Lower leg skin (tissue), 4 donors: Measurements from ENCODE around the gene AFF2. TPM values are rescaled to one million over a fixed set of nuclear protein-coding genes. Genes with fewer than 3 reads are reported as not detected.

Experiments
- DNase-seq, 2 donors: peaks; one replicate each; pipeline ENCODE4 v3.0.0-alpha.2; 2019; ENCODE audit warnings: low spot score in 2 of 2
- H3K4me3 ChIP-seq: fragments of 200-600 bp; sonication (generic); 2 replicates; pipeline ENCODE4 v1.5.1; 2017; ENCODE audit warnings: mild to moderate bottlenecking, low read depth; ENCODE audit not compliant: poor library complexity, severe bottlenecking
- CTCF ChIP-seq, 3 donors: fragments of 450-650 bp; IDR thresholded peaks; one replicate each; pipeline ENCODE4 v1.5.1; 2016; ENCODE audit warnings: antibody characterized with exemption in 3 of 3, mild to moderate bottlenecking in 3 of 3, moderate library complexity in 2 of 3
- POLR2A ChIP-seq, 2 donors: fragments of 450-650 bp; IDR thresholded peaks; one replicate each; pipeline ENCODE4 v1.6.1; 2016 to 2017; ENCODE audit warnings: antibody characterized with exemption in 2 of 2, mild to moderate bottlenecking in 1 of 2, moderate library complexity in 1 of 2
- WGBS, 2 donors: methylation state at CpG; one replicate each; pipeline ENCODE4 v1.1.5; 2018; 5-methylcytosine and 5-hydroxymethylcytosine counted together
- intact Hi-C: fragments of 100-400 bp; cut with DNase I; formaldehyde crosslinking; loops from one replicate; pipeline ENCODE4 v1.15.0; 2023; ENCODE audit warnings: low total_unique reads
- total RNA-seq, 4 donors: library from RNA; depleted of rRNA; stranded (reverse); fragments of >200 nt; gene quantifications; one replicate each; pipeline ENCODE4 v1.1.0, GENCODE V29; 2016

The AFF2 gene
- total RNA-seq, 4 donors from 2014 or later = 1.1 to 6.4 (median 2.5) TPM

- no peak for DNase-seq
- WGBS, 2 donors = 44 to 63% methylated on average over 8 of the region's 8 CpGs
- TF ChIP-seq CTCF (IDR thresholded peaks at IDR 0.05) (no peak), POLR2A (IDR thresholded peaks at IDR 0.05) (no peak)
- H3K4me3 ChIP-seq = no peak overlapping the region
- intact Hi-C loops = no loop called here
These were observed 476.4 kb downstream of the AFF2 start for GRCh38 chrX:148976571-148977400.

GRCh38 chrX:148979786-148980185 is 479.4 kb downstream of the AFF2 start:
- intact Hi-C loops = no loop called here
- TF ChIP-seq CTCF (IDR thresholded peaks at IDR 0.05) = no peak
- TF ChIP-seq POLR2A (IDR thresholded peaks at IDR 0.05) = no peak
- no peak for DNase-seq
- H3K4me3 ChIP-seq = no peak overlapping the region
- WGBS, 2 donors = 72 to 97% methylated on average over 4 of the region's 4 CpGs

GRCh38 chrX:148984238-148984637 is 483.8 kb downstream of the AFF2 start:
- DNase-seq = no peak
- 73 to 82% methylated on average over 2 of the region's 2 CpGs for WGBS, 2 donors
- intact Hi-C loops = no loop called here
- TF ChIP-seq CTCF (IDR thresholded peaks at IDR 0.05) (no peak), POLR2A (IDR thresholded peaks at IDR 0.05) (no peak)
- H3K4me3 ChIP-seq = no peak overlapping the region

GRCh38 chrX:148991502-148991901 is 491.1 kb downstream of the AFF2 start:
- no peak overlapping the region for H3K4me3 ChIP-seq
- intact Hi-C loops = no loop called here
- DNase-seq = no peak
- TF ChIP-seq POLR2A (IDR thresholded peaks at IDR 0.05) = no peak
- TF ChIP-seq CTCF (IDR thresholded peaks at IDR 0.05) = no peak
- 55 to 94% methylated on average over 1 of the region's 1 CpG for WGBS, 2 donors

GRCh38 chrX:148995661-148996060 is 495.2 kb downstream of the AFF2 start:
- WGBS, 2 donors = 37 to 46% methylated on average over 2 to 3 of the region's 3 CpGs
- TF ChIP-seq CTCF (IDR thresholded peaks at IDR 0.05) (no peak), POLR2A (IDR thresholded peaks at IDR 0.05) (no peak)
- intact Hi-C loops = no loop called here
- no peak for DNase-seq
- H3K4me3 ChIP-seq = no peak overlapping the region

- 79 to 96% methylated on average over 3 of the region's 3 CpGs for WGBS, 2 donors
- intact Hi-C loops = no loop called here
- TF ChIP-seq CTCF (IDR thresholded peaks at IDR 0.05) (no peak), POLR2A (IDR thresholded peaks at IDR 0.05) (no peak)
- H3K4me3 ChIP-seq = no peak overlapping the region
- no peak for DNase-seq
These were observed 501.9 kb downstream of the AFF2 start for GRCh38 chrX:149002320-149002719.
